ENCODE data around the gene MNDA.

The MNDA gene

GRCh38 chr1:158893654-158894053 is 62.5 kb downstream of the MNDA start:
- no peak overlapping the region for H3K27ac Mint-ChIP-seq
- no peak for TF ChIP-seq CTCF (IDR thresholded peaks at IDR 0.05)
- no peaks in the 10 kb centered on the region for H3K36me3 Mint-ChIP-seq (ENCODE audit: low read depth)
- H3K4me1 Mint-ChIP-seq: no peaks in the 10 kb centered on the region
- no peaks in the 10 kb centered on the region for H3K9me3 Mint-ChIP-seq
- no peaks in the 10 kb centered on the region for H3K27me3 Mint-ChIP-seq (ENCODE audit: low read depth, poor library complexity)
- DNase-seq: no peak
- H3K4me3 Mint-ChIP-seq: no peak overlapping the region

GRCh38 chr1:158898722-158899121 is 67.6 kb downstream of the MNDA start:
- DNase-seq: no peak
- Mint-ChIP-seq H3K4me3 (no peak overlapping the region), H3K27me3 (ENCODE audit: low read depth, poor library complexity) (peaks cover under 1% of the 10 kb centered on the region), H3K36me3 (ENCODE audit: low read depth) (no peaks in the 10 kb centered on the region), H3K4me1 (no peaks in the 10 kb centered on the region), H3K9me3 (no peaks in the 10 kb centered on the region), H3K27ac (no peak overlapping the region)
- TF ChIP-seq CTCF (IDR thresholded peaks at IDR 0.05): no peak

All from nephron progenitor cell (in vitro differentiated cells).